Spleen (tissue), 11 donors: ENCODE measurements around the gene USH2A. TPM values are rescaled to one million over a fixed set of nuclear protein-coding genes. Genes with fewer than 3 reads are reported as not detected.

Source experiments
- DNase-seq: peaks from one replicate; pipeline ENCODE4 v3.0.0-alpha.2; 2020
- H3K27ac ChIP-seq, 8 donors: fragments of 200-600 bp; sonication (generic) in 7 of 8; 1 replicate in 4 of 8; 2 replicates in 4 of 8; pipeline versions ENCODE4 v1.5.0 to v1.8.0; 2016 to 2021; ENCODE audit warnings: inconsistent platforms in 4 of 8, mild to moderate bottlenecking in 4 of 8, moderate library complexity in 1 of 8
- H3K27me3 ChIP-seq, 7 donors: fragments of 200-600 bp; sonication (generic) in 6 of 7; replicated peaks in 1 of 7; 1 replicate in 4 of 7; 2 replicates in 3 of 7; pipeline versions ENCODE4 v1.5.0 to v1.8.0; 2016 to 2021; ENCODE audit warnings: inconsistent platforms in 3 of 7, mild to moderate bottlenecking in 1 of 7
- H3K36me3 ChIP-seq, 6 donors: fragments of 200-600 bp; sonication (generic) in 5 of 6; 1 replicate in 4 of 6; 2 replicates in 2 of 6; pipeline versions ENCODE4 v1.5.0 to v1.8.0; 2016 to 2021; ENCODE audit warnings: inconsistent platforms in 2 of 6
- H3K4me1 ChIP-seq, 6 donors: fragments of 200-600 bp; sonication (generic) in 5 of 6; 1 replicate in 3 of 6; 2 replicates in 3 of 6; pipeline versions ENCODE4 v1.5.0 to v1.8.0; 2016 to 2021; ENCODE audit warnings: inconsistent platforms in 3 of 6
- H3K4me3 ChIP-seq, 8 donors: fragments of 200-600 bp; sonication (generic) in 7 of 8; 1 replicate in 4 of 8; 2 replicates in 4 of 8; pipeline versions ENCODE4 v1.5.0 to v1.8.0; 2016 to 2021; ENCODE audit warnings: inconsistent platforms in 4 of 8, mild to moderate bottlenecking in 4 of 8, moderate library complexity in 2 of 8
- H3K9me3 ChIP-seq, 8 donors: fragments of 200-600 bp; sonication (generic) in 7 of 8; 1 replicate in 4 of 8; 2 replicates in 4 of 8; pipeline versions ENCODE4 v1.5.0 to v1.8.0; 2016 to 2021; ENCODE audit warnings: inconsistent platforms in 4 of 8
- POLR2A ChIP-seq, 3 donors: fragments of 450-650 bp; IDR thresholded peaks; one replicate each; pipeline ENCODE4 v1.5.1; 2017; ENCODE audit warnings: antibody characterized with exemption in 3 of 3, mild to moderate bottlenecking in 1 of 3
- POLR2AphosphoS5 ChIP-seq, 3 donors: sonication (generic); formaldehyde crosslinking; IDR thresholded peaks; one replicate each; pipeline ENCODE4 v1.5.1; 2017; ENCODE audit warnings: antibody characterized with exemption in 3 of 3
- WGBS, 5 donors: extraction: QIAGEN DNeasy Blood & Tissue Kit in 3 of 5; methylation state at CpG; one replicate each; pipeline versions ENCODE4 v1.1.5 to v1.1.7; 2013 to 2018; 5-methylcytosine and 5-hydroxymethylcytosine counted together
- intact Hi-C: fragments of 100-400 bp; cut with DNase I; formaldehyde crosslinking; loops from one replicate; pipeline ENCODE4 v1.15.0; 2023; ENCODE audit warnings: low total_unique reads
- polyA plus RNA-seq, 3 donors: library from polyadenylated mRNA; stranded (reverse); fragments of 200-250 nt; gene quantifications; one replicate each; pipeline ENCODE4 v1.2.1, GENCODE V29; 2013
- total RNA-seq, 7 donors: library from RNA; depleted of rRNA in 3 of 7; stranded (reverse); fragments of >200 nt in 3 of 7; fragmentation: NEBNext Ultra II Directional in 4 of 7; extraction: Animal tissue kit (Norgen Biotek cat#: 25700) in 4 of 7; gene quantifications; one replicate each; pipeline versions ENCODE4 v1.1.0 to v1.2.1, GENCODE V29; 2016 to 2021
- TF ChIP-seq, protein P1 (sequence below), 11 experiments: fragments of 200-600 bp in 7 of 11; fragments of 450-650 bp in 4 of 11; sonication (generic) in 4 of 11; IDR thresholded peaks in 8 of 11; conservative IDR thresholded peaks in 3 of 11; 1 replicate in 7 of 11; 2 replicates in 4 of 11; pipeline versions ENCODE4 v1.4.0 to v1.8.0; 2016 to 2021; ENCODE audit warnings: antibody characterized with exemption in 11 of 11, inconsistent platforms in 4 of 11, mild to moderate bottlenecking in 1 of 11
- donor health status: healthy with polysubstance abuse.
- donor health status: DM: no; HTN: no; CAD: no; lungs with moderate emphysema.
- donor health status: DM: no; HTN: no; CAD: no.
- donor health status: Bipolar disorder and iron deficiency.
- donor health status: healthy.
- donor health status: DM: no; HTN: no; CAD: no.
- donor health status: DM: yes; HTN: yes; CAD: no.

Gene USH2A
- total and polyA plus RNA-seq, 10 donors: under 0.01 TPM; not detected in 9

DNA sequence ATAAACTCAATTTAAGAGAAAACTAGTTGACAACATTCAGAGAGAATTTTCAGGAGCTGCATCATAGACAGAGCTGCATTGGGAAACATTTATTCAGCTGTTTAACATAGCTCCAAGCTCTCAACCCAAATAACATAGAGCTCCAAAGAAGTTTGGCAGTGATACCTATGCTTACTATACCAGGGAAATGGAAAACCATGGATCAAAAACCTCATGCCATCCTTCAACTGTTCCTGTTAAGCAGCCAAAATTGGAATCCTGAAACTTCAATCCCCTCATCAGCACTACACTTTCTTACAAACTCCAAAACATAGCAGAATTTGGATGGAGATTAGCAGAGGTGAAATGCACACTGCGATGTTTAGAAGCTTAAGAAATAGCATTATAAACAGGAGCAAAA, 164.4 kb downstream of the USH2A start:
- no peak for DNase-seq
- Histone ChIP-seq H3K27me3 (no peaks in the 10 kb centered on the region), H3K9me3 (peaks cover 0 to 32% (median 13%) of the 10 kb centered on the region in 8 donors), H3K27ac (no peak overlapping the region), H3K4me1 (no peaks in the 10 kb centered on the region), H3K4me3 (no peak overlapping the region), H3K36me3 (no peaks in the 10 kb centered on the region)
- 91 to 98% (median 96%) methylated on average over 1 of the region's 1 CpG for WGBS, 5 donors
- intact Hi-C loops: no loop called here
- TF ChIP-seq POLR2A (IDR thresholded peaks at IDR 0.05): no peak
- no peak for TF ChIP-seq POLR2AphosphoS5 (IDR thresholded peaks at IDR 0.05)
- TF ChIP-seq, protein P1, sequence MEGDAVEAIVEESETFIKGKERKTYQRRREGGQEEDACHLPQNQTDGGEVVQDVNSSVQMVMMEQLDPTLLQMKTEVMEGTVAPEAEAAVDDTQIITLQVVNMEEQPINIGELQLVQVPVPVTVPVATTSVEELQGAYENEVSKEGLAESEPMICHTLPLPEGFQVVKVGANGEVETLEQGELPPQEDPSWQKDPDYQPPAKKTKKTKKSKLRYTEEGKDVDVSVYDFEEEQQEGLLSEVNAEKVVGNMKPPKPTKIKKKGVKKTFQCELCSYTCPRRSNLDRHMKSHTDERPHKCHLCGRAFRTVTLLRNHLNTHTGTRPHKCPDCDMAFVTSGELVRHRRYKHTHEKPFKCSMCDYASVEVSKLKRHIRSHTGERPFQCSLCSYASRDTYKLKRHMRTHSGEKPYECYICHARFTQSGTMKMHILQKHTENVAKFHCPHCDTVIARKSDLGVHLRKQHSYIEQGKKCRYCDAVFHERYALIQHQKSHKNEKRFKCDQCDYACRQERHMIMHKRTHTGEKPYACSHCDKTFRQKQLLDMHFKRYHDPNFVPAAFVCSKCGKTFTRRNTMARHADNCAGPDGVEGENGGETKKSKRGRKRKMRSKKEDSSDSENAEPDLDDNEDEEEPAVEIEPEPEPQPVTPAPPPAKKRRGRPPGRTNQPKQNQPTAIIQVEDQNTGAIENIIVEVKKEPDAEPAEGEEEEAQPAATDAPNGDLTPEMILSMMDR (IDR thresholded peaks at IDR 0.05 in 8 of 11, conservative IDR thresholded peaks at IDR 0.05 in 3 of 11): no peak

DNA sequence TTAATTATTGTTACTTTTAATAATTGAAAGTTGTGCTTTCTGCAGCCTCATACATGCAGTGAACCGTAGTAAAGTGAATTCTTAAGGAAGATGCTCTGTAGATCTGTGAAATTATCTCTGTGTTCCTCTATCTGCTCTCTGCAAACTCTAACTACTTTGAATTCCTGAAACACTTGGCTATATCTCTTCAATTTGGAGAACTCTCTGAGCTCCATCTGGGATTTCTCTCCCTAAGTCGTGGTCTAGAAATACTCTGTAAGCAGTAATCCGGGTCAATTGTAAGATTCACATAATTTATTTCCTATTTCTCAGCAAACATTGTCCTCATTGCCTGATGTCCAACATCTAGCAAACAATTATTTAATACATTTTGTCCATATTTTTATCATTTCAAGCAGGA, 164.9 kb downstream of the USH2A start:
- Histone ChIP-seq H3K27ac (no peak overlapping the region), H3K27me3 (no peaks in the 10 kb centered on the region), H3K9me3 (peaks cover 0 to 32% (median 13%) of the 10 kb centered on the region in 8 donors), H3K4me1 (no peaks in the 10 kb centered on the region), H3K4me3 (no peak overlapping the region), H3K36me3 (no peaks in the 10 kb centered on the region)
- DNase-seq: no peak
- TF ChIP-seq, protein P1 (IDR thresholded peaks at IDR 0.05 in 8 of 11, conservative IDR thresholded peaks at IDR 0.05 in 3 of 11): no peak
- TF ChIP-seq POLR2AphosphoS5 (IDR thresholded peaks at IDR 0.05) (no peak), POLR2A (IDR thresholded peaks at IDR 0.05) (no peak)
- WGBS, 5 donors: 68 to 75% (median 72%) methylated on average over 3 of the region's 3 CpGs
- intact Hi-C loops: no loop called here

GRCh38 chr1:216250861-216251260, 172.4 kb downstream of the USH2A start:
- no peaks in the 10 kb centered on the region for H3K27me3 ChIP-seq
- H3K9me3 ChIP-seq: peaks cover 0 to 11% (median 2%) of the 10 kb centered on the region in 8 donors
- DNase-seq: no peak
- no peak overlapping the region for H3K4me3 ChIP-seq
- TF ChIP-seq, protein P1 (IDR thresholded peaks at IDR 0.05 in 8 of 11, conservative IDR thresholded peaks at IDR 0.05 in 3 of 11): no peak
- TF ChIP-seq POLR2A (IDR thresholded peaks at IDR 0.05): no peak
- no peak for TF ChIP-seq POLR2AphosphoS5 (IDR thresholded peaks at IDR 0.05)
- no peaks in the 10 kb centered on the region for H3K36me3 ChIP-seq
- no peaks in the 10 kb centered on the region for H3K4me1 ChIP-seq
- 80 to 93% (median 84%) methylated on average over 5 of the region's 5 CpGs for WGBS, 5 donors
- intact Hi-C loops: no loop called here
- H3K27ac ChIP-seq: no peak overlapping the region

- intact Hi-C loops: no loop called here
- WGBS, 5 donors: 78 to 90% (median 87%) methylated on average over 3 of the region's 3 CpGs
Measured at GRCh38 chr1:216248628-216249027, 174.6 kb downstream of the USH2A start.

More at GRCh38 chr1:216248628-216249027, 174.6 kb downstream of the USH2A start:
- Histone ChIP-seq H3K4me3 (no peak overlapping the region), H3K9me3 (peaks cover 0 to 5% (median 0%) of the 10 kb centered on the region in 8 donors), H3K27ac (no peak overlapping the region), H3K36me3 (no peaks in the 10 kb centered on the region), H3K4me1 (no peaks in the 10 kb centered on the region), H3K27me3 (no peaks in the 10 kb centered on the region)
- DNase-seq: no peak
- TF ChIP-seq, protein P1 (IDR thresholded peaks at IDR 0.05 in 8 of 11, conservative IDR thresholded peaks at IDR 0.05 in 3 of 11): no peak
- TF ChIP-seq POLR2A (IDR thresholded peaks at IDR 0.05) (no peak), POLR2AphosphoS5 (IDR thresholded peaks at IDR 0.05) (no peak)
